AG04450 (cell line): Measurements from ENCODE around the gene SERPINI2. TPM values are rescaled to one million over a fixed set of nuclear protein-coding genes. Genes with fewer than 3 reads are reported as not detected.

ENCODE experiments used
- CTCF ChIA-PET: fragments of 300-600, 350-600 bp; formaldehyde crosslinking; extraction: SDS; loops from one replicate; lab custom pipeline; 2022; ENCODE audit warnings: antibody characterized with exemption, inconsistent platforms; lab: Charles Lee
- POLR2A ChIA-PET: fragments of 350-600 bp; formaldehyde crosslinking; extraction: SDS; loops from one replicate; lab custom pipeline; 2021; ENCODE audit warnings: antibody characterized with exemption, inconsistent platforms; lab: Yijun Ruan, JAX
- DNase-seq: peaks from one replicate; pipeline ENCODE4 v3.0.0-alpha.2; 2011; ENCODE audit warnings: low read depth, low spot score
- H3K27ac ChIP-seq: one replicate; pipeline ENCODE4 v1.5.1; 2012; ENCODE audit warnings: low read depth, low read length, control low read depth
- H3K27me3 ChIP-seq: one replicate; pipeline ENCODE4 v1.6.0; 2012; ENCODE audit warnings: low read length; ENCODE audit not compliant: control insufficient read depth, insufficient read depth
- H3K4me3 ChIP-seq: 2 replicates; pipeline ENCODE4 v1.5.1; 2011; ENCODE audit warnings: mild to moderate bottlenecking, low read depth, low read length, control low read depth
- H3K9me3 ChIP-seq: 2 replicates; pipeline ENCODE4 v1.5.1; 2012; ENCODE audit warnings: low read length; ENCODE audit not compliant: control insufficient read depth, insufficient read depth
- CTCF ChIP-seq: IDR thresholded peaks from 2 replicates; pipeline ENCODE4 v1.5.1; 2011; ENCODE audit warnings: low read depth, low read length, control low read depth, inconsistent platforms
- polyA plus RNA-seq: library from polyadenylated mRNA; depleted of rRNA; stranded (reverse); fragments of >200 nt; gene quantifications from 2 replicates; pipeline ENCODE4 v1.2.3, GENCODE V29; 2011

SERPINI2 gene
- polyA plus RNA-seq, 1 experiment: not detected

GRCh38 chr3:167501941-167502340 is 28.1 kb upstream of the SERPINI2 start:
- no peak for TF ChIP-seq CTCF
- Histone ChIP-seq H3K4me3 (no peak overlapping the region), H3K27ac (no peak overlapping the region), H3K27me3 (no peaks in the 10 kb centered on the region), H3K9me3 (peaks cover 6% of the 10 kb centered on the region; the same call in 1 of the 2 replicates)
- ChIA-PET CTCF (no interaction called here), POLR2A (no interaction called here)
- no peak for DNase-seq

- H3K27ac ChIP-seq: no peak overlapping the region
- H3K4me3 ChIP-seq: no peak overlapping the region
- POLR2A ChIA-PET: no interaction called here
Measured at GRCh38 chr3:167497903-167498302, 24.1 kb upstream of the SERPINI2 start.

GRCh38 chr3:167493244-167493643 is 19.4 kb upstream of the SERPINI2 start:
- Histone ChIP-seq H3K4me3 (no peak overlapping the region), H3K27me3 (no peaks in the 10 kb centered on the region), H3K9me3 (no peaks in the 10 kb centered on the region), H3K27ac (no peak overlapping the region)
- no peak for DNase-seq
- ChIA-PET POLR2A (no interaction called here), CTCF (no interaction called here)
- TF ChIP-seq CTCF: peak; percentile 23; the same call in 1 of the 2 replicates

More at GRCh38 chr3:167497903-167498302, 24.1 kb upstream of the SERPINI2 start:
- no peak for TF ChIP-seq CTCF
- H3K9me3 ChIP-seq: no peaks in the 10 kb centered on the region; the same call in 1 of the 2 replicates
- no peaks in the 10 kb centered on the region for H3K27me3 ChIP-seq
- CTCF ChIA-PET: no interaction called here
- no peak for DNase-seq

- no peak overlapping the region for H3K4me3 ChIP-seq
- no peaks in the 10 kb centered on the region for H3K9me3 ChIP-seq
- CTCF ChIA-PET: no interaction called here
- POLR2A ChIA-PET: no interaction called here
- no peaks in the 10 kb centered on the region for H3K27me3 ChIP-seq
- TF ChIP-seq CTCF: no peak
- no peak overlapping the region for H3K27ac ChIP-seq
- no peak for DNase-seq
Measured at GRCh38 chr3:167491621-167492020, 17.8 kb upstream of the SERPINI2 start.

GRCh38 chr3:167489571-167489970 is 15.7 kb upstream of the SERPINI2 start:
- CTCF ChIA-PET: interaction anchor here (0.7 kb wide), 1 partner anchor 85 kb away, joined by 3 read pairs; no protein-coding TSS in a partner anchor
- H3K9me3 ChIP-seq: no peaks in the 10 kb centered on the region
- no peak overlapping the region for H3K27ac ChIP-seq
- no peaks in the 10 kb centered on the region for H3K27me3 ChIP-seq
- H3K4me3 ChIP-seq: no peak overlapping the region
- DNase-seq: no peak
- TF ChIP-seq CTCF: no peak
- POLR2A ChIA-PET: no interaction called here
